Stimulated activated CD4-positive, alpha-beta T cell treated with anti-CD3 and anti-CD28 coated beads, Interleukin-15, amount 100 ng/mL, for 1 hour (primary cell): Measurements from ENCODE around the gene PEAR1.

Source experiments
- DNase-seq, 2 donors: peaks; one replicate each; pipeline ENCODE4 v3.0.0-alpha.2; 2020; ENCODE audit warnings: low read depth in 1 of 2, low spot score in 1 of 2

PEAR1 gene

GRCh38 chr1:156961709-156962108, 68.2 kb downstream of the PEAR1 start:
- DNase-seq = no peak

GRCh38 chr1:156963621-156964020, 70.1 kb downstream of the PEAR1 start:
- no peak for DNase-seq

GRCh38 chr1:156964441-156964840, 70.9 kb downstream of the PEAR1 start:
- DNase-seq = no peak
